HG03135 (cell line): Measurements from ENCODE around the gene RHOBTB3.
A peak's percentile ranks its signal among the peaks of the same experiment; 100 is the strongest.
"Not testable (repeated sequence)": the region's sequence is repeated elsewhere in the genome, so short reads cannot be mapped to it uniquely, and the experiment has no call there.

Experiments used
- ATAC-seq: cut with Tn5 transposase; IDR thresholded peaks from one replicate; pipeline ENCODE4 v1.9.1; 2021; ENCODE audit warnings: mild to moderate bottlenecking, moderate library complexity; ENCODE audit not compliant: unreplicated experiment

The RHOBTB3 gene

DNA sequence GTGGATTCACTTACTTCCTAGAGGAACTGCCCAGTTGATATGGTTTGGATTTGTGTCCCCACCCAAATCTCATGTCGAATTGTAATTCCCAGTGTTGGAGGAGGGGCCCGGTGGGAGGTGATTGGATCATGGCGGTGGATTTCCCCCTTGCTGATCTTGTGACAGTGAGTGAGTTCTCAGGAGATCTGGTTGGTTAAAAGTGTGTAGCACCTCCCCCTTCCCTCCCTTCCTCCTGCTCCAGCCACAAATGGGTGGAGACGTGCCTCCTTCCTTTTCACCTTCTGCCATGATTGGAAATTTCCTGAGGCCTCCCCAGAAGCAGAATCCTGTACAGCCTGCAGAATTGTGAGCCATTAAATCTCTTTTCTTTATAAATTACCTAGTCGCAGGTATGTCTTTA is 17.9 kb upstream of the RHOBTB3 start:
- ATAC-seq: not testable (repeated sequence)

DNA sequence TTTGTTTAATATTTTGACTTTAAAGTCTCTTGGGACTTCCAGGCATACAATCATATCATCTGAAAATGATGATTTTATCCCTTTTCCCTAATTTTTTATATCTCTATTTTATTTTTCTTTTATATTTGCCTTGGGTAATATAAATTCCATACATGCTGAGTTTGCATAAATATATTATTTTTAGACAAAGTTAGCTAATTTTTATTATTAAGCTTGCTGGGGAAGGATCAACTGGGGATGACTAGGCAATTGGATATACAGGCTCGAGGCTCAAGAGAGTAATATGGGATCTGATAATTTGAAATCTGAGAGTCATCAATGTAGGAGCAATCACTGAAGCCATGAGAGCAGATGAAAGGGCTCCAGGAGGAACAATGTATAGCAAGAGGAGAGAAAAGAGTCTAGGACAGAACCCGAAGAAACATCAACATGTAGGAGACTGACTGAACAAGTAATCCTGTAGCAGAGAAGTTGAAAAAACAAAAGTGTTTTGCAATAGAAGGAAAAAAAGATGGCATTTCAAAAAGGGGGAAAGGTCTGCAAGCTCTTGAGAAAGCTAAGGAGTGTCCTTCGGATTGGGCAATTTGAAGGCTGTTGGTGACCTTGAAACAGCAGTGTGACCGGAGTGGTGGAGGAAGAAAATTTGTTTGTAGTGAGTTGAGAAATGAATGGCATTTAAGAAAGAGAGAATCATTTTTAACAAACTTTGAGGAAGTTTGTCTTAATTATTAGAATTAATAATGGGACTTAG is 17.0 kb upstream of the RHOBTB3 start:
- ATAC-seq: no peak

DNA sequence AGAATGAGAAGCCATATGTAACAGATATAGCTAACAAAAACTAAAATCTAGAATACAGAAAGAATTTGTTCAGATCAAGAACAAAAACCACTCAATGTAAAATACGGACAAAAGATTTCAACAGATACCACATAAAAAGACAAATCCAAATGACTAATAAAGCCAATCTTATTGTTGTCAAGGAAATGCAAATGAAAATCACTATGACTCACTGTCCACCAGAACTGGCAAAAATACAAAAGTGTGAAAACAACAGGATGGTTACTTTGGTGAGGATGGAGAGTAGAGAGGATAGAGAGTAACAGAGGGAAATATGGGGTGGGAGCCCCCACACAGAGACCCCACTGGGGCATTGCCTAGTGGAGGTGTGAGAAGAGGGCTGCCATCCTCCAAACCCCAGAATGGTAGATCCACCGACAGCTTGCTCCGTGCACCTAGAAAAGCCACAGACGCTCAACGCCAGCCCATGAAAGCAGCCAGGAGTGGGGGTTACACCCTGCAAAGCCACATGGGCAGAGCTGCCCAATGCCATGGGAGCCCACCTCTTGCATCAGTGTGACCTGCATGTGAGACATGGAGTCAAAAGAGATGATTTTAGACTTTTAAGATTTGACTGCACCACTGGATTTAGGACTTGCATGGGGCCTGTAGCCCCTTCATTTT is 15.2 kb upstream of the RHOBTB3 start:
- no peak for ATAC-seq

DNA sequence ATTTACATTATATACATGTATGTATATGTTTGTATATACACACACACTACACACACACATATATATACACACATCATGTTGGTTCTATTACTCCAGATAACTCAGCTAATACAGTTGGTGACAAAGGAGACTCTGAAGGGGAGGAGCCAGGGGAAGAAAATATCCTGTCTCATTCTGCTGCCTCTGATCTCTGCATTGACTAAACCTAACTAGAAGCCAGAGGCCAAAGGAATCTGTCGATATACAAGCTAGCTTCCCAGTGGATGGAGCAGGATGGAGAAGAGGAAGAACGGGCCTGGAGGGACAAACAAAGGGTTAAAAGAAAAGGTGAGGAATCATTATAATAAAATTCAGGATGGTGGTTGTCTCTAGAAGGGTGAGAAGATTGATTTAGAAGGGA is 13.7 kb upstream of the RHOBTB3 start:
- no peak for ATAC-seq

DNA sequence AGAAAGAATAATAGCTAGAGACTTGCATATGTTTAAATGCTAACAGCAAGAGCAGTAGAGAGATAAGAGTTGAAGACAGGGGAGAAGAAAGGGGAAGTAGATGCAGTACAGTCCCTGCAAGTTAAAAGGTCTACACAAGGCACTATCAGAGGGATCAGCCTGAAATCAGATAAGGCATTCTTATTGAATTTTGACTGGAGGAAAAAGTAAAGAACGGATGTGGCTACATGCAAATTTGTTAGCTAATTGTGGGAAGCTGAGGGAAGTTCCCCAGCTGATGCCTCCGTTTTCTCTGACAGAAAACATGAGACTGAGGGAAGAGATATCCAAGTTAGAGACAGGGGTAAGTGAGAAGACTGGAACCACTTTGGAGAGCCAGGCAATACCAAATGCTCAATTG is 12.9 kb upstream of the RHOBTB3 start:
- ATAC-seq: peak; percentile 84

DNA sequence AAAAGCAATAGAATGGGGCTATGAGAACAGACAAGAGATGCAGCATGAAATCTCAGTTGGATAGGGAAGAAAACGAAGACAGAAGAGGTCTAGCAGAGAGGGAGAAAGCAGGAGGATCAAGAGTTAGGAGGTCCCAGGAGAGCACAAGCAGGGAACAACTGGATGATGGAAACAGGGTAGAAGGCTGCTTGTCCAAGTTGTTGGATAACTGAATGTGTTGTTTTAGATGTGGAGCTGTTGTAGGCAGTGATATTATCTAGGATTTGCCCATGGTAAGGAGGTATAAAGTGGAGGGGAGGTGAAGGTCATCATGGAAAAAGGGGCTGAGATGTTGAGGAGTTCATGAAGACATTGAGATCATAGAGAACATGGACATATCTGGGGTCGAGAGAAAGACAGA is 12.4 kb upstream of the RHOBTB3 start:
- ATAC-seq: no peak

DNA sequence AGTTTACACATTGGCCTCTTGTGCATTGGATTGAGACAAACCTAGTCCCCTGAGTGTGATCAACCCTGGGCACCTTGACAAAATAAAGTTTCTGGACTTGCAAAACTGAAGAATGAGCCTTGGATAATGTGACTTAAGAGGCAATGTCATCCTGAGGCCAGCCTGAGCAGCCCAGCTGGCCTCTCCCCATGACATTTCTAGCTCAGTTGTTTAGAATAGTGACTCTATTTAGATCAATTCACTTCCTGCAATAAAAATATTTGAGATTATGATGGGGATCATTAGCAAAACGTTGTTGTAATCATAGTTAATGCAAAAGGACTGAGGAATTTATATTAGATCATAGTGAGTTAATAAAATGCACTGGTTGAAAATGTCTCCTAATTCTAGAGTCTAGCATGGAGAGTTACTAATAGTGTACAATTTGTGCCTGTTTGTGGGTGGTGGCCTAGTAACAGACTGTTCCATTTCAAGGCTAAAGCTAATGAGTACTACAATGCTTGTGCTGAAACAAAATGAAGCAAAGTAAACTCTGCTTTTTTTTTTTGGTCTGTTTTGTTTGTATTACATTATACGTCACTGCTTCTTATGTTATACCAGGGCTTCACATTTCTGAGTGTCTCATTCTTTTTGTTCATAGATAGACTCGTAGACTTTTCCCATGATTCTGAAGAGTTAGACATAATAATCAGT is 10.9 kb upstream of the RHOBTB3 start:
- no peak for ATAC-seq

DNA sequence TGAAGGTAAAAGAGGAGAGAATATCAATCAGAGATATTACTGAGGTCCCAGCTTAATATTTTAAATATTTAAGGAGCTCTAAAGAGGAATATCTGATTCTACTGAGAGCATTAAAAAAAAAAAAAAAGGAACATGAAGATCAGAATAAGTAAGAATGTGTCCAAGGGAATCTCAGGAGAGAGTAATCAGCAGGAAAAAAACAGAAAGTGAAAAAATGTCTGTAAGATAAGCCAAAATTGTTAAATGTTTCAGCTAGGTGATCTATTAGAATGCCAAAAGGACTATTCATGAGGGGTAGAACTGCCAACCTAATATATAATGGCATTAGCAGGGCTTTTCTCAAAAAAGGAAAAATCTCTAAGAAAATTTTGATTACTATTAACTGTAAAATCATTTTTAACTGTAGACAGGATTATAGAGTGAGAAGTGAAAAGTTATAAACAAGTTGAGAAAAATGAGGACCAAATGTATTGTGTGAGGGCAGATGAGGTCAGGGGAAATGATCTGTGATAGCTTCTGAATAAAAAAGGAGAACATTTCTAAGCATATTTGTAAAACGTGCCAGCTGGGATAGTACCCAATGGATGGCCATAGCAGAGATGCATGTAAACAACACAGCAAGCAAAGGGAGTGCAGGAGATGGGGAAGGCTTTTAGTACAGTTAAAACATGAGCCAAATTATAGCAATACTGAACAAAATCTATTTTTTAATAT is 9.4 kb upstream of the RHOBTB3 start:
- no peak for ATAC-seq

DNA sequence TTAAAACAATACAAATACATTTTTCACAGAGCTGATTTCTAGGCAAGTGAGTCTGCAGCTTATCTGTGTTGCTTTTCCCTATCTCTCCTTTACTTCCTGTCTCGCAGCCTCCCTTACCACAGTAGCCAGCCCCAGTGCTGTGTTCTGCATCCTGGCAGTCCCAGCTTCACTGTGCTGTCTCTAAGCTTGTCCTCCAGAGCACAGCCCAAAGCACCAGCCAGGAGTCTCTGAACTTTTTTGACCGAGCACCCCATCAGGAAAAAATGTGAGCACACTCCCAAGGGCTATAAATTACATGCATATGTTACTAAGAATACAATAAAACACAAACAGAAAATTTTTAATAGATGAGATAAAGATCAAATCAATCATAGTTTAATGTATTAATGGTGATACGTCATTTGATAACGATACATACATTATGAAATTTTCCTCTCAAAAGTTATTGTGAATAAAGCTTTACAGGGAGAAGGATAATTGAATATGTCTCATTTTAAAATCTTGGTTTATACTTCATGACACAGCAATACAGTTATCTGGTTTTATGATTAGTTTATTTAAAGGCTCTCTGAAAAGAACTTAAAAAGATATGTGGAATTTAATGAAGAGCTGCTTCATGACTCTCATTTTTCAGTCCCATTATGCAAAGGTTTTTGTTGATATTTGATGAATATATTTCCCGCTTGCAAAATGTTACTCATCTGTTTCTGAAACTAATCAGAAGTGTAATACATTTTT is 7.3 kb upstream of the RHOBTB3 start:
- no peak for ATAC-seq

DNA sequence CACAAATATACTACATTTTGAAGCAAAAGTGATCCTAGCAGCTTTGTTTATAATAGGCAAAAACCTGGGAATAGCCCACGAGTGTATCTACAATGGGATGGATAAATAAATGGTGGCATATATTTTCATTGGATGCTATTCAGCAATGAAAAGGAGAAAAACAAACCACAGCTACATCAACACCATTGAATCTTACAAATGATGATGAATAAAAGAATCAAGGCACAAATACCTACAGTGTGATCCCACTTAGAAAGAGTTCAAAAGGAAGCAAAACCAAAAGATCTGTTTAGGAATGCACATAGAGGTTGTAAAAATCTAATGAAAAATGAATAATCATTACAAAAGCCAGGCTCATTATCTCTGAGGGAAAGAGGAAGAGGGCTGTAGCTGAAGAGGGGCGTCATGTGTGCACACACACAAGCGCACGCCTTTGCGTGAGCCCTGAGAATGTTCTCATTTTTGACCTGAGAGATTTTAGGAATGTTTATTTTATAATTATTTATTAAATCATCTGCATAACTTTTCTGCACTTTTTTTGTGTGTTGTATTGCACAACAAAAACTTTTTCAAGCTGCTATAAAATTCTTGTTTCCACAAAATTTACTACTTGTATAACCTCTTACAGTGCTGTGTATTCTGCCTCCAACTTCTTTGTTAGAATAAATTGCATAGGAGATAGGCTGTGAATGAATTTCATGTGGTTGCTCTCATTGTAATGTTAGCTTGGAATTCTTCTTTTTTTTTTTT is 5.9 kb upstream of the RHOBTB3 start:
- ATAC-seq: no peak

DNA sequence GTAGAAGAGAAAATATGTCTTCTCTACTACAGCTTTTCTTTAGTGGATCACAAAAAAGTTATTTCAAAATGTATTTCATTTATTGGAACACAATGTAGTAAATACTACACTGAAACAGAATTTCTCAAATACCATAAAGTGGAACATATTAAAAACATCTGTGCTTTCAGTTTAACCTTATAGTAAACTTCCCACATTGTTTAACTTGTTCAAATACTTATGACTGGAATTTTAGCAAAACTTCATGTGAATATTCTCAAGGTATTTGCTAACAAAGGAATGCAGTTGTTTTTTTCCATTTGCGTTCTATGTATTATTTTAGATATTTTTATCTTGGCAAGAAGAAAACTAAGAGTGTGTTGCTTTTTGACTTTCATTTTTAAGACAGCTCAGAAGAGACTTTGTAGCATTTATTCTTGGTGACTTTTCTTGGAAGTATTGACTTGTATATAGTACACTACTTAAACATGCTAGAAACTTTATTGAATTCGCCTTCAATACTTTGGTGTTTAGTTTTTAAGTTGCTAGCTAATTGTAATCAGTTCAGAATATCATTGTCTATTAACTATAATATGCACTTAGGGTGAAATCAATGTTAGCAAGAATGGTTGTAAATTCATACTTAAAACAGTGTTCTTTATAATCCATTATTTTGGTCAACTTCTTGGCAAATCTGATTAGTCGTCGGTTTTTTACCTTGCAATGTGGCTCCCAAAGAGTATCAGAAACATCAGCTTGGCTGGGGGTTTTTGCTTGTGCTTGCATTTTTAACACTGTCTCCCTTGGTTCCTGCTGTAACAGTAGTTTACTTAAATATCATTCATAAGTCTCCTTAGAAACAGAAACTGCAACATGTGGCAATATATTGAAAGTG is 5.0 kb upstream of the RHOBTB3 start:
- peak; percentile 44 for ATAC-seq

DNA sequence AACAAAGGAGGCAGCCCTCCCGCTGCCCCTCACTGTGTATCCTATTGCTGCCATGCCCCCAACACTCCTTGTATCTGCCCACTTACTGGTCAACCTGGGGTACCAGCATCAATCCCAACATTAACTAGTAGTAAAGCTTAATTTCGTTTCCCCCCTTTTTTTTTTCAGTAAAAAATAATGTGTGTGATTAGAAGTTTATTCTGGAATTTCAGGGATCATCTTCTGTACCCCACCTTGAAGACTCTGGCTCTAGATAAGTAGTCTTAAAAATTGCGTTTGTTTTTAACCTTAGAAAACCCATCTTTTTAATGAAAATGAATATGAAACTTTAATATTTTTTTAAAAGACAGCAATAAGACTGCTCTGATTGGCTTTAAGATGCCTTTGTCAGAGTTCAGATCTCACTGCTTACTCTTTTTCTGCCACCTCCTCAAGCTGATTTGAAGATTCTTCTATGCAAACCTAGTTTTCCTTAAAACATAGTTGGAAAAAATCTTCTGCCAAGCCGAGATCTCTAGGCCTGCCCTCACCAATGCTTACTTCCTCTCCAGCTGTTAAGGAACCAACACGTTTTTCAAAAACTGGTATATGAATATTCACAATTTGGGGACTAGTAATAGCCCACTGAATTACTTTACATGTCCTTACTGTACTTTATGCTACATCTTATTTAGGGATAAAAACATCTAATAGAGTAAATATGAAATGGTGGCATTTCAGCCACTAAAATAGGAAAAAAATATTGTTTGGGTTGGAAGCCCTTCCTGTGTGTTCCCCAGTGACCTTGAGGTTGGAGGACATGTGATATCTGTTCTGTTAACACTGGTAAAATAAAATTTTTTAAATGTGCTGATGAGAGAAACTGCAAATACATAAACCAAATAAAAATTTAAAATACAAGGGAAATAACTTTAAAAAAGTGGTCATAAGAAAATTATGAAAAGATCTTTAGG is 4.0 kb upstream of the RHOBTB3 start:
- ATAC-seq: no peak

DNA sequence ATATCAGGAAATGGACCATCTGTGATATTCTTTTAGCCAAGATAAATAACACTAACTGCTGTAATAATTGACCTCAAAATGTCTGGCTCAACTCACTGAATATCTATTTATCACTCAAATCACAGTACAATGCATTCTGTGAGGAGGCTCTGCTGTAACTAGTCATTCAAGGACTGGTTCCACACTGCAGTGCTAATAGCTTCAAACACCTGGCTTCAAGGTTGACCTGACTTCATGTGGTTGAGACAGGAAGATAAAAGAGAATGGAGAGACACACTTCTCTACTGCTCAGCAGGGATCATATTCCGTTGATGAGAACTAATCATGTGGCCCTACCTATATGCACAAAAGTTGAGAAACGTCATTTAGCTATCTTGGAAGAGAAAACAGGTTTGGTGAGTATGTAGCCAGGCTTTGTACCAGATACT is 3.4 kb upstream of the RHOBTB3 start:
- ATAC-seq: peak; percentile 39

DNA sequence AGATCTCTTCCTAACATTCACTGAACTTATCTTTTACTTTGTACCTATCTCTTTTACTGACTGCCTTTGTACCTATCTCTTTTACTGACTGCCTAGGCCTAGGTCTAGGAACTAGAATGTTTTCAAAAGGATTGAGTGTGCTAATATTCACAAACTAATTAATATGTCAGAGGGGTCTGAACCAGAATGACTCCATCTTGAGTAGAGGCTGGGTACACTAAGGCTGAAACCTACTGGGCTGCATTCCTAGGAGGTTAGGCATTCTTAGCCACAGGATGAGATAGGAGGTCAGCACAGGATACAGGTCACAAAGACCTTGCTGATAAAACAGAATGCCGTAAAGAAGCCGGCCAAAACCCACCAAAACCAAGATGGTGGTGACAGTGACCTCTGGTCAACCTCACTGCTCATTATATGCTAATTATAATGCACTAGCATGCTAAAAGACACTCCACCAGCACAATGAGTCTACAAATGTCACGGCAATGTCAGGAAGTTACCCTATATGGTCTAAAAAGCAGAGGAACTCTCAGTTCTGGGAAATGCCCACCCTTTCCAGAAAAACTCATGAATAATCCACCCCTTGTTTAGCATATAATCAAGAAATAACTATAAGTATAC is 2.5 kb upstream of the RHOBTB3 start:
- ATAC-seq: no peak

DNA sequence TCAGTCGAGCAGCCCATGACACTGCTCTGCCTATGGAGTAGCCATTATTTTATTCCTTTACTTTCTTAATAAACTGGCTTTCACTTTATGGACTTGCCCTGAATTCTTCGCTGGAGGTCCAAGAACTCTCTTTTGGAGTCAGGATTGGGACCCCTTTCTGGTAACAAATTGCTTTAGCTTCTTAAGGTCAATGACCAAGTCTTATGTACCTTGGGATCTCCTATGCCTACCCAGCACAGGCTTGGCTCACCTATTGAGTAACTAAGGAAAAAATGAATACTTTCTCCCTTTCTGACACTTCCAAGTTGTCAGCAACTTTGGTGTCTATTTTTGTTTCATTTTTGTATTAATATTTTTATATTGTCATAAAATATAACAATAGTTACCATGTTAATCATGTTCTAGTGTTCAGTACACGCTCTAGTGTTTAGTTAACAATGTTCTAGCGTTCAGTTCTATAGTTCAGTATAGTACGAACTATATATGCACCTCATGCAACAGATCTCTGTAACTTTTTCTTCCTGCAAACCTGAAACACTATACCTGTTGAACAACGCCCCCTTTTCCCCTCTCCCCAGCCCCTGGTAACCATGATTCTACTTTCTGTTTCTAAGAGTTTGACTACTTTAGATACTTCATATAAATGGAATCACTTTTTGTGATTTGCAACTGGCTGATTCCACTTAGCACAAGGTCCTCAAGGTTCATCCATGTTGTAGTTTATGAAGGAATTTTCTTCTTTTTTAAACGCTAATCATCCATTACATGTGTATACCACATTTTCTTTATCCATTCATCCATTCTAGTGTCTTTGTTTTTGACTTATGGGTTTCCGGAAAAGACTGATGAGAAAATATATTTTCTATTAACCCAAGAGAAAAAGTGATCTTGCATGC is 1.8 kb upstream of the RHOBTB3 start:
- ATAC-seq: no peak

DNA sequence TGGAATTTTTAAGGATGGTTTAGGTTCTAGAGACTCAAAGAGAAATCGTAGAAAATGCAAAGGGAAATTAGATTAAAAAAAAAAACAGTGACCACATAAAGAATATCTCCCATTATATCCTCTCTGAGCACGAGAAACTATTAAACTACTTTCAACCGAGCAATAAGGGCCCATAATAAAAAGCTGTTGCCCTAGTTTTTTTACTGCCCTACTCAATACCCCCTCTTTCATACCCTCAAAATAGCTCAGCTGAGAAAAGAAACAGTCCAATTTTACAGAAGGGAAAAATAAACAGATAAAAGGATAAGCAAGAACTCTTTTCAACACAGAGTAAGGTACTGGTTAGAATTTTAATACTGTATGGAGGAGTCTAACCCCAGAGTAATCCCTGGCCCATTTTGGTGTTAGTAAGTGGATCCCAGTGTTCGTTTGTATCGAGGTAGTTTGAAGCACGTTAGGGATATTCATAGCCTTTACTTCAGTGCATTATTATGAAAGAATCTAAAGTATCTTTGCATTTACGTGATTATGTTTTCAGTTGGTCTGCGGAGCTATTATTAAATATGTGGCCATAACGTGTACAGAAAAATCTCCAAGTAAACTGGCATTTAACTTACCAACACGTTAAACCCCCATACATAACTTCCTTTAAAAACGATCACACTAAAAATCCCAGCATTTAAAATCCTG is 980 bp upstream of the RHOBTB3 start:
- ATAC-seq: no peak
